OCI-LY1 (cell line): ENCODE results near the gene RIOK1.

Source experiments
- CTCF ChIP-seq: fragments of 200-600 bp; sonication (generic), shearing (Covaris generic); IDR thresholded peaks from 2 replicates; pipeline ENCODE4 v1.5.1; 2017; ENCODE audit warnings: mild to moderate bottlenecking, antibody characterized with exemption, low read length, moderate library complexity, mixed read lengths
- EZH2 ChIP-seq: fragments of 200-600 bp; sonication (generic), shearing (Covaris generic); IDR thresholded peaks from 2 replicates; pipeline ENCODE4 v1.8.0; 2017; ENCODE audit warnings: borderline replicate concordance, mixed run types, mild to moderate bottlenecking, antibody characterized with exemption, low read length, moderate library complexity, mixed read lengths

- TF ChIP-seq CTCF (no peak), EZH2 (no peak)
These were observed 25.2 kb downstream of the RIOK1 start for GRCh38 chr6:7414811-7415210.
